GM13977 (cell line): ENCODE results near the gene CCND1.

Source experiments
- DNase-seq: peaks from one replicate; pipeline ENCODE4 v3.0.0; 2012; ENCODE audit warnings: low spot score
- in situ Hi-C: fragments of 300-500 bp; cut with MboI; formaldehyde crosslinking; loops from one replicate; pipeline ENCODE4 v1.12.0; 2022; ENCODE audit warnings: low sequenced_read_pairs, low pct_unique_long_range_greater_than_20kb, mixed read lengths, inconsistent platforms; ENCODE audit not compliant: unreplicated experiment
- TF ChIP-seq, protein P1 (sequence below): IDR thresholded peaks from 2 replicates; pipeline ENCODE4 v1.5.1; 2012; ENCODE audit warnings: mild to moderate bottlenecking, control low read depth; ENCODE audit not compliant: insufficient read depth; ENCODE audit errors: extremely low read depth, missing control alignments

CCND1 gene

GRCh38 chr11:69630017-69630416 lies 10.9 kb upstream of the CCND1 start:
- in situ Hi-C loops, result loop anchor here (10.0 kb wide), 1 partner anchor 535 kb away; no protein-coding TSS in a partner anchor
- TF ChIP-seq, protein P1, sequence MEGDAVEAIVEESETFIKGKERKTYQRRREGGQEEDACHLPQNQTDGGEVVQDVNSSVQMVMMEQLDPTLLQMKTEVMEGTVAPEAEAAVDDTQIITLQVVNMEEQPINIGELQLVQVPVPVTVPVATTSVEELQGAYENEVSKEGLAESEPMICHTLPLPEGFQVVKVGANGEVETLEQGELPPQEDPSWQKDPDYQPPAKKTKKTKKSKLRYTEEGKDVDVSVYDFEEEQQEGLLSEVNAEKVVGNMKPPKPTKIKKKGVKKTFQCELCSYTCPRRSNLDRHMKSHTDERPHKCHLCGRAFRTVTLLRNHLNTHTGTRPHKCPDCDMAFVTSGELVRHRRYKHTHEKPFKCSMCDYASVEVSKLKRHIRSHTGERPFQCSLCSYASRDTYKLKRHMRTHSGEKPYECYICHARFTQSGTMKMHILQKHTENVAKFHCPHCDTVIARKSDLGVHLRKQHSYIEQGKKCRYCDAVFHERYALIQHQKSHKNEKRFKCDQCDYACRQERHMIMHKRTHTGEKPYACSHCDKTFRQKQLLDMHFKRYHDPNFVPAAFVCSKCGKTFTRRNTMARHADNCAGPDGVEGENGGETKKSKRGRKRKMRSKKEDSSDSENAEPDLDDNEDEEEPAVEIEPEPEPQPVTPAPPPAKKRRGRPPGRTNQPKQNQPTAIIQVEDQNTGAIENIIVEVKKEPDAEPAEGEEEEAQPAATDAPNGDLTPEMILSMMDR, result no peak
- DNase-seq, result no peak

DNA sequence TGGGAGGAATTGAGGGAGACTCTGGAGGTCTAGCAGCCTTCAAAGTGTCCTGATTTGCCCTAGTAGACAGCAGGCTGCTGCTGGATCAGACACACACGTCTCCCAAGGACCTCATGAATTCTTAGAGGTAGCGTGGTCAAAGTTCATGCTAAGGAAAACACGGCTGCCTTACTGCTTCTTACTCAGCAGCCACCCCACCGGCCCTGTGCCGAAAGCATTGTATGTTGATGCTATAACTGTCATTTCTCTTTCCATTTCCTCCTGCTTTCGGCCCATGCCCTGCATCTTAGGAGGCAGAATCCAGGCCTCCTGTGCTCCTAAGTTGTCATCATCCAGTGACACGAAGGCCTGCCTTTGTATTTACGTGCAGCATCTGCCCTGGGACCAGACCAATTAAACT lies 10.5 kb upstream of the CCND1 start:
- TF ChIP-seq, protein P1, result no peak
- DNase-seq, result no peak
- in situ Hi-C loops, result loop anchor here (10.0 kb wide), 1 partner anchor 536 kb away; no protein-coding TSS in a partner anchor

GRCh38 chr11:69632900-69633299 lies 8.1 kb upstream of the CCND1 start:
- TF ChIP-seq, protein P1, result no peak
- in situ Hi-C loops, result loop anchor here (10.0 kb wide), 1 partner anchor 538 kb away; no protein-coding TSS in a partner anchor
- no peak for DNase-seq

GRCh38 chr11:69634069-69634468 lies 6.9 kb upstream of the CCND1 start:
- in situ Hi-C loops, result loop anchor here (10.0 kb wide), 1 partner anchor 539 kb away; no protein-coding TSS in a partner anchor
- no peak for DNase-seq
- TF ChIP-seq, protein P1, result no peak

DNA sequence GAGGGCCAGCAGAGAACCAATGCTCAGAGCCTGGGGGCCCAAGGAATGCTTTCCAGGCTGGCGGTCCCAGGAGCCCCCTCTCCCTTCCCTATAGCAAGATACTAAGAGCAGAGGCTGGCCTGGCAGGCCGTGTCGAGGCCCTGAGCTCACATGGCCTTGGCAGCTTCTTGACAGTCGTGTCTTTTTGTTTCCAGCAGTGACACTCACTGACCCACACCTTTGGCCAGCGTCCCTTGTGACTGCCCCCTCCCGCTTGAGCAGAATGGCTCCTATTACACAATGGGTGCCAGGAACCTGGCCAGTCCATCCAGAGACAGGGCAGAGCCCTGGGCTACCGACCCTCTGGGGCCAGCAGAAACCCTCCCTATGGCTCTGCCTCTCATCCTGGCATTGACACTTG lies 6.4 kb upstream of the CCND1 start:
- in situ Hi-C loops, result loop anchor here (10.0 kb wide), 1 partner anchor 540 kb away; no protein-coding TSS in a partner anchor
- TF ChIP-seq, protein P1, result no peak
- no peak for DNase-seq

GRCh38 chr11:69635195-69635594 lies 5.8 kb upstream of the CCND1 start:
- TF ChIP-seq, protein P1, result no peak
- in situ Hi-C loops, result loop anchor here (10.0 kb wide), 1 partner anchor 540 kb away; no protein-coding TSS in a partner anchor
- DNase-seq, result no peak
